PC-3 (cell line): ENCODE measurements around the gene SOD1.

Experiments
- CTCF ChIP-seq: fragments of 300-600 bp; sonication (generic); conservative IDR thresholded peaks from 2 replicates; pipeline ENCODE4 v1.5.1; 2017; ENCODE audit warnings: antibody characterized with exemption, low read depth, mild to moderate bottlenecking, low read length
- EZH2 ChIP-seq: fragments of 300-600 bp; sonication (generic); IDR thresholded peaks from one replicate; pipeline ENCODE4 v1.6.1; 2017; ENCODE audit warnings: antibody characterized with exemption, mild to moderate bottlenecking, low read length; ENCODE audit not compliant: unreplicated experiment
- EZH2phosphoT487 ChIP-seq: fragments of 300-600 bp; sonication (generic); IDR thresholded peaks from 2 replicates; pipeline ENCODE4 v1.6.1; 2018; ENCODE audit warnings: mild to moderate bottlenecking, antibody characterized with exemption, low read length, borderline replicate concordance

GRCh38 chr21:31665397-31665796 is 5.9 kb downstream of the SOD1 start:
- no peak for TF ChIP-seq CTCF
- TF ChIP-seq EZH2: no peak
- TF ChIP-seq EZH2phosphoT487: no peak
